NK-92 treated with Interleukin-12 subunit alpha and Interleukin-12 subunit beta, amount 100 ng/mL, for 24 hours (cell line): Measurements from ENCODE around the gene ZSWIM4.
"Not testable (repeated sequence)": the region's sequence is repeated elsewhere in the genome, so short reads cannot be mapped to it uniquely, and the experiment has no call there.

Experiments used
- DNase-seq: peaks from one replicate; lab custom pipeline; 2025; lab: John Stamatoyannopoulos, UW

Gene ZSWIM4

GRCh38 chr19:13778398-13778797, 16.8 kb upstream of the ZSWIM4 start:
- no peak for DNase-seq

DNA sequence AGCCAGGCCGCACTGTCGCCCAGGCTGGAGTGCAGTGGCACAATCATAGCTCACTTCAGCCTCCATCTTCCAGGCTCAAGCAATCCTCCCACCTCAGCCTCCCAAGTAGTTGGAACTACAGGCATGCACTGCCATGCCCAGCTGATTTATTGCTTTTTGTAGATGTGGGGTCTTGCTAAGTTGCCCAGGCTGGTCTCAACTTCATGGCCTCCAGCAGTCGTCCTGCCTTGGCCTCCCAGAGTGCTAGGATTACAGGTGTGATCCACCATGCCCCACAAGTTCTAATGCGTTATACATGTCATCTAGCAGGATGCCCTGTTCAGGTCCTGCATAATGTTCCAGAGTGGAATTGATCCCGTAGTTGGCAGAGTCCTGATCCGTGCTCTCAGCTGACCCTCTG, 16.4 kb upstream of the ZSWIM4 start:
- no peak for DNase-seq

DNA sequence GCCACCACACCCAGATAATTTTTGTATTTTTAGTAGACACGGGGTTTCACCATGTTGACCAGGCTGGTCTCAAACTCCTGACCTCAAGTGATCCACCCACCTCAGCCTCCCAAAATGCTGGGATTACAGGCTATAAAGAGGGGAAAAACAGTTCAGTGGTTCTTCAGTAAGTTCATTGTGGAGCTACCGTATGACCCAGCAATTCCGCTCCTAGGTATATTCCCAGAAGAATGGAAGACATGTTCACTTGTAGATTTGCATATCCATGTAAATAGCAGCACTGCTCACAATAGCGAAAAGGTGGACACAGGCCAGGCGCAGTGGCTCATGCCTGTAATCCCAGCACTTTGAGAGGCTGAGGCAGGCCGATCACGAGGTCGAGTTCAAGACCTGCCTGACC, 15.4 kb upstream of the ZSWIM4 start:
- DNase-seq: not testable (repeated sequence)

- DNase-seq: no peak
Measured at GRCh38 chr19:13781547-13781946, 13.7 kb upstream of the ZSWIM4 start.

- DNase-seq: no peak
Measured at GRCh38 chr19:13782537-13782936, 12.7 kb upstream of the ZSWIM4 start.

DNA sequence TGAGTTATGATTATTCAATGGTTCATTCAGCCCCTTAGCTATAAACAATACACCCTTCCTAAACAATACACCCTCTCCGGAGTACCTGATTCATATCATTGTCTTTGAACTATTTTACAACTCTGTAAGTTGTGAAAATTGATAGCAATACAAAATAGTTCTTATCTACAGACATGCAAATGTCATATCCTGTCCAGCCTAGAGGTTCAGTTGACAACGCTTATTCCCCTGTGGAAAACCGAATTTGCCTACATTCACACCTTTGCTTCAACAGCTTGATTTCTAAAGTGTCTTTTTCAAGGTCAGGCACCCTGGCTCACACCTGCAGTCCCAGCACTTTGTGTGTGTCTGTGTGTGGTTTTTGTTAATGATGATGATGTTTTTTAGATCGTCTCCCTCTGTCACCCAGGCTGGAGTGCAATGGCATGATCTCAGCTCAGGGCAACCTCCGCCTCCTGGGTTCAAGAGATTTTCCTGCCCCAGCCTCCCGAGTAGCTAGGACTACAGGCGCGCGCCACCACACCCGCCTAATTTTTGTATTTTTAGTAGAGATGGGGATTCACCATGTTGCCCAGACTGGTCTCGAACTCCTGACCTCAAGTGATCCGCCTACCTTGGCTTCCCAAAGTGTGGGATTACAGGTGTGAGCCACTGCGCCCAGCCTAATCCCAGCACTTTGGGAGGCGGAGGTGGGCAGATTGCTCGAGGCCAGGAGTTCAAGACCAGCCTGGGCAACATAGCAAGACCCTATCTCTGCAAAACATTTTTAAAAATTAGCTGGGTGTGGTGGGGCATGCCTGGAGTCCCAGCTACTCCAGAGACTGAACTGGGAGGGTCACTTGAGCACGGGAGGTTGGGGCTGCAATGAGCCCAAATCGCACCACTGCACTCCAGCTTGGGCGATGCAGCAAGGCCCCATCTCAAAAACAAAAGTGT, 11.4 kb upstream of the ZSWIM4 start:
- DNase-seq: no peak

DNA sequence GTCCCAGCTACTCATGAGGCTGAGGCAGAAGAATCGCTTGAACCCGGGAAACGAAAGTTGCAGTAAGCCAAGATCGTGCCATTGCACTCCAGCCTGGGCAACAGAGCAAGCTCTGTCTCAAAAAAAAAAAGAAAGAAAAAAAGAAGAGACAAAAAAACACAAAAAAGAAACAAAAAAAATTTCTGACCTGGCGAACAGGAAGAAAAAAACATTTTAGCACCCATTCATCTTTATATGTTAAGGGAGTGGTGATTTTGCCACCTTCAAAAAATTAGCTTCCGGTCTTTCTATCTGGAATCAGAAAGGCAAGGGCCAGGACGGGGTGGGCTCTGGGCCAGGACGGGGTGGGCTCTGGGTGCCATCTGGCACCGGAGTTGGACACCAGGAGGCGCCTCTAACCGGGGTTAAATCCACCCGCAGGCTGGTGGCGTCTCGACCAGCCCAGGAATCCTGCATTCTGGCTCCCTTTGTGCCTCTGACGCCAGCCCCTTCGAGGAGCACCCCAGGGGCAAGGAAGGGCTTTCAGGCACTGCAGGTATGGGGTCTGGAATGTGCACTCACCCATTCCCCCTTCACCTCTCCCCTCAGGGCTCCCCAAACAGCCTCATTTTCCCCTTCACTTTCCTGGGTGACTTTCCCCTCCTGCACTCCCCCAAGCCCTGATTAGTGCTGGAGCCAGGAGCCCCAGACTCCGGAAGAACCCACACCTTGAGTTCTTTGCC, 10.4 kb upstream of the ZSWIM4 start:
- peak; percentile 60 for DNase-seq

DNA sequence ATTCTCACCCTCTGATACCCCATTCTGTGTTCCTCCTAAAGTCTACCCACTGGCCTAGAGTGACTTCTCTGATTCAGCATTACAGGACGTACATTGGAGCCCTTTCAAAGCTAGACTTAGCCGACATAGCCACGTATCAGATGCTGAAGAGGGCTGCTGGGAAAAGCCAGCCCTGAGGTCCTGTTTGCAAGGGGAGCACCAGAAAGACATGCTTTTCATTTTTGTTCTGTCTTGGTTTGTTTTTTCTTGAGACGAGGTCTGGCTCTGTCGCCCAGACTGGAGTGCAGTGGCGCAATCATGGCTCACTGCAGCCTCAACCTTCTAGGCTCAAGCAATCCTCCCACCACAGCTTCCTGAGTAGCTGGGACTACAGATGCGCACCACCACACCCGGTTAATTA, 6.3 kb upstream of the ZSWIM4 start:
- DNase-seq: peak; percentile 68

DNA sequence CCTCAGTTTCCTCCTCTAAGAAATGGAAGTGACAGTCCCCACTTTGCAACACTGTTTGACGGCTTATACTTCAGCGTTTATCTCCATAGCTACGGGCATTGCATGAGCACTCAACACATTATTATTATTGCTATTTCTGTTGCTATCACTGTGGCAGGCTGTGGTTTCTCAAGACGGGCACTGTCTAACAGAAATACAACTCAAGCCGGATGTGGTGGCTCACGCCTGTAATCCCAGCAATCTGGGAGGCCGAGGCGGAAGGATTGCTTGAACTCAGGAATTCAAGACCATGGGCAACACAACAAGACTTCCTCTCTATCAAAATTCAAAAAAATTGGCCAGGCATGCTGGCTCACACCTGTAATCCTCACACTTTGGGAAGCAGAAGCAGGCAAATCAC, 4.9 kb upstream of the ZSWIM4 start:
- peak; percentile 79 for DNase-seq

GRCh38 chr19:13793317-13793716, 1.9 kb upstream of the ZSWIM4 start:
- DNase-seq: not testable (repeated sequence)

DNA sequence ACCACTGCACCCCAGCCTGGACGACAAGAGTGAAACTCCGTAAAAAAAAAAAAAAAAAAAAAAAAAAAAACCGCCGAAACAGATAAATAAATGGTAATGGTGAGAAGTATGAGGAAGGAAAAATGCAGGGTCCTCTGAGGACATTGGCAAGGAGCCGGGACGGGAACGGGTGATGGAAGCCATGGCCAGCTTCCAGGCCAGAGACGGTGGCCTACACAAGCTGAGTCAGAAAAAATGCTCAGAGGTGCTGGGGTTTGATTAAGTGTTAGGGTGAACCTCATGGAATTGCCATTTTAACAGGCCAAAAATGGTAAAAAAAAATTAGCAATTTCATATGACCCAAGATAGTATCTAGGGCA, 866 bp upstream of the ZSWIM4 start:
- DNase-seq: no peak

- peak; percentile 54 for DNase-seq
Measured at GRCh38 chr19:13795595-13796300, 505 bp downstream of the ZSWIM4 start.

- no peak for DNase-seq
Measured at GRCh38 chr19:13796301-13797057, 1.2 kb downstream of the ZSWIM4 start.

- DNase-seq: no peak
Measured at GRCh38 chr19:13797058-13797440, 1.8 kb downstream of the ZSWIM4 start.

DNA sequence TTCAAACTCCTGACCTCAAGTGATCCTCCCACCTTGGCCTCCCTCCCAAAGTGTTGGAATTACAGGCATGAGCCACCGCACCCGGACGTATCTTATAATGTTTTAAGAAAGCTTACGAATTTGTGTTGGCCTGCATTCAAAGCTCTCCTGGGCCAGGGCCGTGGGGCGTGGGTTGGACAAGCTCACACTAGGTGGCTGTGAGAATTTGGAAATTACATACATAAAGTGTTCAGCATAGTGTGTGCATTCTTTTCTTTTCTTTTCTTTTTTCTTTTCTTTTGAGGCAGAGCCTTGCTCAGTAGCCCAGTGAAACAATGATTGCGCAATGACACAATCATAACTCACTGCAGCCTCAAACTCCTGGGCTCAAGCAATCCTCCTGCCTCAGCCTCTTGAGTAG, 2.6 kb downstream of the ZSWIM4 start:
- no peak for DNase-seq

- no peak for DNase-seq
Measured at GRCh38 chr19:13799669-13800068, 4.4 kb downstream of the ZSWIM4 start.

DNA sequence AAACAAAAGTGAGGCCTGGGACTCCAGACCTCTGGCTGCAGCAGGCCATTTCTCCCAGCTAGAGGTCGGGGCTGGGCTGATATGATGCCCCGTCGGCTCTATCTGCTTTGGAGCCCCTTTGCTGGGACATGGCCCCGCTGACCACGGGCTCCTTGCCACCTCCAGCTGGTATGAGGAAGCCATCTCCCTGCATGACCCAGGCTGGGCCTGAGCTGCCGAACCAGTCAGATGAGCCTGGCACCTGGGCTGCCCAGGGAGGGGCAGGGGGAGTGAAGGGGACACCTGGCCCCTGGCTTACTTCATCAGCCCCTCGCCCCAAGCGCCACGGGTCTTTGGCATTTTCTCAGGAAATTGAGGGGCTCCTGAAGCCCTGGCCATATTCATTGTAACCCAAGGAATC, 7.8 kb downstream of the ZSWIM4 start:
- DNase-seq: no peak

GRCh38 chr19:13804830-13805683, 9.8 kb downstream of the ZSWIM4 start:
- no peak for DNase-seq

DNA sequence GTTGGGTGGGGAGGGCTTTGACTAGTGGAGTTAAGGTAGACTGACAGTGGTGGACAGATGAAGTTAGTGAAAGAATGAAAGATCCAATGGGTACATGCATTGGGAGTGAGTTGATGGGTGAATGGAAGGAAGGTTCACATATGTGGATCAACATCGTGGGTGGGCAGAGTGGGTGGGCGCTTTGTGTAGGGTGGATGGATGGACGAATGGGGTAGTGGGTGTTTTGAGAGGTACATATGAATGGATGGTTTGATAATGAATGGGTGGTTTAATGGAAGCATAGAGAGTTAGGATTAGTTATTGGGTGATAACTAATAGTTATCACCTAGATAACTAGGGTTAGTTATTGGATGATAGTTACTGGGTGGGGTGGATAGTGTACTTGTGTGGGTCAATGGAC, 11.5 kb downstream of the ZSWIM4 start:
- DNase-seq: no peak

DNA sequence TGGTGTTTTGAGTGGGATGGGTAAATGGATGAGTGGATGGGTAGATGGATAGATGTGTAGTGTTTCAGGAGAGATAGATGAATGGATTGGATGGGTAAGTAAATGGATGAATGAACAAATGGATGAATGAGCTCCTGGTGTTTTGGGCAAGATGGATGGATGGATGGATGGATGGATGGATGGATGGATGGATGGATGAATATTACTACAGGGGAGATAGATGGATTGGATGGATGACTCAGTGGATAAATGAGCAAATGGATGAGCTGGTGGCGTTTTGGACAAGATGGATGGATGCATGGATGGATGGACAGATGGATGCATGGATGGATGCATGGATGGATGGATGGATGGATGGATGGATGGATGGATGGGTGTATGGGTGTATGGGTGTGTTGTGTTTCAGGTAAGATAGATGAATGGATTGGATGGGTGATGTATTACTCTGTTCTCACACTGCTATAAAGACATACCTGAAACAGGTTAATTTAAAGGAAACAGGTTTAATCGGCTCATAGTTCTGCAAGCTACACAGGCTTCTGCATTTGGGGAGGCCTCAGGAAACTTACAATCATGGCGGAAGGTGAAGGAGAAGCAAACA, 12.3 kb downstream of the ZSWIM4 start:
- DNase-seq: no peak

GRCh38 chr19:13808856-13809255, 13.6 kb downstream of the ZSWIM4 start:
- DNase-seq: no peak
